ENCODE measurements around the gene CADPS. TPM values are rescaled to one million over a fixed set of nuclear protein-coding genes. Genes with fewer than 3 reads are reported as not detected.

The CADPS gene
- total RNA-seq, 6 experiments from 2014 or later, result not detected

DNA sequence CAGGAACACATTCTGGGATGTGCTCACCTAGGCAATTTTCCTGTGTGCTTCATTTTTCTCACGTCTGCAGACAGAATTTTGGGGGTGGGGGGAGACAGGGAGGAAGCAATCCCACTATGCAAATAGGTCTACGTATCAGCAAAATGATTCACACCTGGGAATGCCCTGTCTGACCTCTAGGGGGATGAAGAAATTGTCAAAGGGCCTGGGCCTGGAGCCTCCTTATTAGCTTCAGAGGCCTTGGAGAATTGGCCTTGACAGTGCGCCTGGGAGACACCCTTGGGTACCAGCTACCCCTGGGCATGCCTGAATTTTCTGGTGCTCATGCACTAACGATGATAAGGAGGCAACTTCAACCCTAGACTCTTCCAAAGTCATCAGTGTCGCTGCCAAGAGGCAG, 207.5 kb downstream of the CADPS start:
- no peaks in the 10 kb centered on the region for H3K9me3 Mint-ChIP-seq
- TF ChIP-seq, protein P1, sequence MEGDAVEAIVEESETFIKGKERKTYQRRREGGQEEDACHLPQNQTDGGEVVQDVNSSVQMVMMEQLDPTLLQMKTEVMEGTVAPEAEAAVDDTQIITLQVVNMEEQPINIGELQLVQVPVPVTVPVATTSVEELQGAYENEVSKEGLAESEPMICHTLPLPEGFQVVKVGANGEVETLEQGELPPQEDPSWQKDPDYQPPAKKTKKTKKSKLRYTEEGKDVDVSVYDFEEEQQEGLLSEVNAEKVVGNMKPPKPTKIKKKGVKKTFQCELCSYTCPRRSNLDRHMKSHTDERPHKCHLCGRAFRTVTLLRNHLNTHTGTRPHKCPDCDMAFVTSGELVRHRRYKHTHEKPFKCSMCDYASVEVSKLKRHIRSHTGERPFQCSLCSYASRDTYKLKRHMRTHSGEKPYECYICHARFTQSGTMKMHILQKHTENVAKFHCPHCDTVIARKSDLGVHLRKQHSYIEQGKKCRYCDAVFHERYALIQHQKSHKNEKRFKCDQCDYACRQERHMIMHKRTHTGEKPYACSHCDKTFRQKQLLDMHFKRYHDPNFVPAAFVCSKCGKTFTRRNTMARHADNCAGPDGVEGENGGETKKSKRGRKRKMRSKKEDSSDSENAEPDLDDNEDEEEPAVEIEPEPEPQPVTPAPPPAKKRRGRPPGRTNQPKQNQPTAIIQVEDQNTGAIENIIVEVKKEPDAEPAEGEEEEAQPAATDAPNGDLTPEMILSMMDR (IDR thresholded peaks at IDR 0.05), result peak; percentile 41
- peaks cover 5% of the 10 kb centered on the region for H3K27me3 Mint-ChIP-seq (ENCODE audit: insufficient read depth)
- H3K36me3 Mint-ChIP-seq (ENCODE audit: low read depth), result no peaks in the 10 kb centered on the region
- H3K4me1 Mint-ChIP-seq (ENCODE audit: low read depth), result no peaks in the 10 kb centered on the region
- no peak overlapping the region for H3K4me3 Mint-ChIP-seq
- no peak for DNase-seq
- H3K27ac Mint-ChIP-seq, result no peak overlapping the region

GRCh38 chr3:62665627-62666437, 209.4 kb downstream of the CADPS start:
- no peaks in the 10 kb centered on the region for H3K4me1 Mint-ChIP-seq (ENCODE audit: low read depth)
- no peaks in the 10 kb centered on the region for H3K36me3 Mint-ChIP-seq (ENCODE audit: low read depth)
- no peaks in the 10 kb centered on the region for H3K9me3 Mint-ChIP-seq
- DNase-seq, result peak; percentile 61
- peaks cover 5% of the 10 kb centered on the region for H3K27me3 Mint-ChIP-seq (ENCODE audit: insufficient read depth)
- H3K4me3 Mint-ChIP-seq, result no peak overlapping the region
- H3K27ac Mint-ChIP-seq, result no peak overlapping the region
- TF ChIP-seq, protein P1 (IDR thresholded peaks at IDR 0.05), result peak; percentile 81

GRCh38 chr3:62662677-62663076, 212.5 kb downstream of the CADPS start:
- H3K27me3 Mint-ChIP-seq (ENCODE audit: insufficient read depth), result peaks cover 7% of the 10 kb centered on the region
- H3K27ac Mint-ChIP-seq, result no peak overlapping the region
- H3K36me3 Mint-ChIP-seq (ENCODE audit: low read depth), result no peaks in the 10 kb centered on the region
- no peaks in the 10 kb centered on the region for H3K4me1 Mint-ChIP-seq (ENCODE audit: low read depth)
- DNase-seq, result no peak
- no peaks in the 10 kb centered on the region for H3K9me3 Mint-ChIP-seq
- TF ChIP-seq, protein P1 (IDR thresholded peaks at IDR 0.05), result no peak
- H3K4me3 Mint-ChIP-seq, result no peak overlapping the region

- Mint-ChIP-seq H3K4me3 (no peak overlapping the region), H3K36me3 (ENCODE audit: low read depth) (no peaks in the 10 kb centered on the region), H3K4me1 (ENCODE audit: low read depth) (no peaks in the 10 kb centered on the region), H3K27me3 (ENCODE audit: insufficient read depth) (peaks cover 4% of the 10 kb centered on the region), H3K9me3 (no peaks in the 10 kb centered on the region), H3K27ac (no peak overlapping the region)
- TF ChIP-seq, protein P1 (IDR thresholded peaks at IDR 0.05), result peak; percentile 35; the same call in 1 of the 2 replicates
- DNase-seq, result no peak
Measured at GRCh38 chr3:62659660-62660059, 215.6 kb downstream of the CADPS start.

DNA sequence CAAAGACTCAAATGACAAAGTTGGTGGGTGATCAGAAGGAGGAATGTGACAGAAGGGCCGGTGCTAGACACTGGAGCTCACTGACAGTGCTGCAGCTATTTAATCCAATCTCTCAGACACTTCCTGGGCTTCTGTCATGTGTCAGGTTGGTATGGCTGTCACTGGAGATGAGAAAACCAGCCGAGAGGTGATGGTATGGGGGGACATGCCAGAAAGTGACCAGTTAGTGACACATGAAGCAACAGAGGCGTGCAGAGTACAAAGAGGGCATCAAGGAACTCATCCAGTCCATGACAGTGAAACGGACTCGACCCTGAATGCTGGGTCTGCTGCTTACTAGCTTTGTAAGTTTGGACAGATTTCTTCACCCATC, 219.5 kb downstream of the CADPS start:
- H3K27me3 Mint-ChIP-seq (ENCODE audit: insufficient read depth), result peaks cover 10% of the 10 kb centered on the region

More for the DNA sequence above, 219.5 kb downstream of the CADPS start:
- H3K27ac Mint-ChIP-seq, result no peak overlapping the region
- H3K9me3 Mint-ChIP-seq, result no peaks in the 10 kb centered on the region
- H3K36me3 Mint-ChIP-seq (ENCODE audit: low read depth), result no peaks in the 10 kb centered on the region
- no peak for DNase-seq
- TF ChIP-seq, protein P1 (IDR thresholded peaks at IDR 0.05), result no peak
- H3K4me3 Mint-ChIP-seq, result no peak overlapping the region
- H3K4me1 Mint-ChIP-seq (ENCODE audit: low read depth), result no peaks in the 10 kb centered on the region

Data from HFFc6 (cell line).